ENCODE measurements around the gene TARDBP.
"Not testable (repeated sequence)": the region's sequence is repeated elsewhere in the genome, so short reads cannot be mapped to it uniquely, and the experiment has no call there.

TARDBP gene

GRCh38 chr1:11013160-11013531, 692 bp downstream of the TARDBP start:
- Histone ChIP-seq H3K4me3 (ENCODE audit: low read depth, low read length) (peak overlapping the region; percentile 89), H3K27ac (peak overlapping the region; percentile 100), H3K27me3 (ENCODE audit: insufficient read depth, low read depth, severe bottlenecking) (no peaks in the 10 kb centered on the region), H3K36me3 (peaks cover 57% of the 10 kb centered on the region), H3K9me3 (ENCODE audit: severe bottlenecking) (no peaks in the 10 kb centered on the region)
- DNase-seq, result no peak
- TF ChIP-seq CTCF (IDR thresholded peaks at IDR 0.05; ENCODE audit: low read depth, low read length), result no peak

- H3K27ac ChIP-seq; H3K9me3 ChIP-seq (ENCODE audit: severe bottlenecking); H3K27me3 ChIP-seq (ENCODE audit: insufficient read depth, low read depth, severe bottlenecking); DNase-seq; H3K4me3 ChIP-seq (ENCODE audit: low read depth, low read length): not testable (repeated sequence)
- peaks cover 96% of the 10 kb centered on the region for H3K36me3 ChIP-seq
Measured at GRCh38 chr1:11019358-11019757, 6.9 kb downstream of the TARDBP start.

GRCh38 chr1:11019971-11020370, 7.5 kb downstream of the TARDBP start:
- H3K36me3 ChIP-seq, result peaks cover 96% of the 10 kb centered on the region

GRCh38 chr1:11023201-11023600, 10.7 kb downstream of the TARDBP start:
- Histone ChIP-seq H3K27me3 (ENCODE audit: insufficient read depth, low read depth, severe bottlenecking) (no peaks in the 10 kb centered on the region), H3K9me3 (ENCODE audit: severe bottlenecking) (no peaks in the 10 kb centered on the region), H3K27ac (no peak overlapping the region), H3K36me3 (peaks cover 76% of the 10 kb centered on the region), H3K4me3 (ENCODE audit: low read depth, low read length) (no peak overlapping the region)
- no peak for DNase-seq
- no peak for TF ChIP-seq CTCF (IDR thresholded peaks at IDR 0.05; ENCODE audit: low read depth, low read length)

More at GRCh38 chr1:11019971-11020370, 7.5 kb downstream of the TARDBP start:
- no peak for DNase-seq
- no peak overlapping the region for H3K4me3 ChIP-seq (ENCODE audit: low read depth, low read length)
- H3K27ac ChIP-seq, result no peak overlapping the region
- no peaks in the 10 kb centered on the region for H3K9me3 ChIP-seq (ENCODE audit: severe bottlenecking)
- TF ChIP-seq CTCF (IDR thresholded peaks at IDR 0.05; ENCODE audit: low read depth, low read length), result no peak
- H3K27me3 ChIP-seq (ENCODE audit: insufficient read depth, low read depth, severe bottlenecking), result no peaks in the 10 kb centered on the region

- TF ChIP-seq CTCF (IDR thresholded peaks at IDR 0.05; ENCODE audit: low read depth, low read length), result no peak
- Histone ChIP-seq H3K27ac (no peak overlapping the region), H3K9me3 (ENCODE audit: severe bottlenecking) (no peaks in the 10 kb centered on the region), H3K36me3 (peaks cover 65% of the 10 kb centered on the region), H3K4me3 (ENCODE audit: low read depth, low read length) (no peak overlapping the region), H3K27me3 (ENCODE audit: insufficient read depth, low read depth, severe bottlenecking) (no peaks in the 10 kb centered on the region)
- DNase-seq, result no peak
Measured at GRCh38 chr1:11024154-11024873, 11.9 kb downstream of the TARDBP start.

GRCh38 chr1:11024874-11025203, 12.4 kb downstream of the TARDBP start:
- Histone ChIP-seq H3K27me3 (ENCODE audit: insufficient read depth, low read depth, severe bottlenecking) (no peaks in the 10 kb centered on the region), H3K27ac (no peak overlapping the region), H3K36me3 (peaks cover 60% of the 10 kb centered on the region), H3K9me3 (ENCODE audit: severe bottlenecking) (no peaks in the 10 kb centered on the region), H3K4me3 (ENCODE audit: low read depth, low read length) (no peak overlapping the region)
- DNase-seq, result no peak
- no peak for TF ChIP-seq CTCF (IDR thresholded peaks at IDR 0.05; ENCODE audit: low read depth, low read length)
